Stimulated activated CD4-positive, alpha-beta T cell treated with anti-CD3 and anti-CD28 coated beads, Interleukin-2, amount 100 ng/mL, for 24 hours (primary cell): ENCODE measurements around the gene CEACAM21.

Source experiments
- DNase-seq, 2 donors: peaks; one replicate each; pipeline ENCODE4 v3.0.0-alpha.2; 2020

CEACAM21 gene

DNA sequence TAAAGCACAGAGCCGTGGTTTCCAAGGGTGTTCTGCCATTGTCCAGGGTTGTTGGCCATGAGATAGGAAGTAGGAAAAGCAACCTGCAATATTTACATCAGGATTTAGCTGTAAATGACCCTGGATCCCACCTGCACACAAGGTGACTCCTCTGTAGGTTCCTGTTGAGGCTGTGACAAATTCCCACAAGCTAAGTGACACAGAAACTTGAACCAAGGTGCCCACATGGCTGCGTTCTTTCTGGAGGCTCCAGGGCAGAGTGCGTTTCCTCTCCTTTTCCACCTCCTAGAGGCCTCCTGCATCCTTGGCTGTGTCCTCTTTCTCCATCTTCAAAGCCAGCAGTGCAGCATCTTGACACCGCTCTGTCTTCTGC is 11.9 kb downstream of the CEACAM21 start:
- no peak for DNase-seq

GRCh38 chr19:41588497-41589209 is 12.7 kb downstream of the CEACAM21 start:
- DNase-seq, result peak in 1 of 2 donors; percentile 20

DNA sequence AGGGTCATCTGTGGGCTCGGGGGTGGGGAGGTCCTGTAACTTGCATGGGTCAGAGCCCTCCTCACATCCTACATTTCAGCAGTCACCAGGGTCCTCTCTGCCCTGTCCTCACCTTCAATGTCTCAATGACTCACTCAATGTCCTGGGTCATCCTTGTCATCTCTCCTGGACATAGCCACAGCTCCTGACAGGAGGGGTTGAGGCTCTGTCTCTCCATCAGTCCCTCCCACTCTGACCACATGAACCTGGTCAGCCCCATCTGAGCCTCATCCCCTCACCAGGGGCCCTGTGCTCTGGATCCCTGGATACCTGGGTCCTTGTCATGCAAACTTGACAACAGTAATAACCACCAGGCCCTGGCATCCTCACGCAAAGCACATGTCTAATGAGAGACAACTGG is 13.4 kb downstream of the CEACAM21 start:
- DNase-seq, result no peak

GRCh38 chr19:41590936-41591335 is 15.0 kb downstream of the CEACAM21 start:
- DNase-seq, result no peak

GRCh38 chr19:41591951-41592562 is 16.1 kb downstream of the CEACAM21 start:
- DNase-seq, result no peak

DNA sequence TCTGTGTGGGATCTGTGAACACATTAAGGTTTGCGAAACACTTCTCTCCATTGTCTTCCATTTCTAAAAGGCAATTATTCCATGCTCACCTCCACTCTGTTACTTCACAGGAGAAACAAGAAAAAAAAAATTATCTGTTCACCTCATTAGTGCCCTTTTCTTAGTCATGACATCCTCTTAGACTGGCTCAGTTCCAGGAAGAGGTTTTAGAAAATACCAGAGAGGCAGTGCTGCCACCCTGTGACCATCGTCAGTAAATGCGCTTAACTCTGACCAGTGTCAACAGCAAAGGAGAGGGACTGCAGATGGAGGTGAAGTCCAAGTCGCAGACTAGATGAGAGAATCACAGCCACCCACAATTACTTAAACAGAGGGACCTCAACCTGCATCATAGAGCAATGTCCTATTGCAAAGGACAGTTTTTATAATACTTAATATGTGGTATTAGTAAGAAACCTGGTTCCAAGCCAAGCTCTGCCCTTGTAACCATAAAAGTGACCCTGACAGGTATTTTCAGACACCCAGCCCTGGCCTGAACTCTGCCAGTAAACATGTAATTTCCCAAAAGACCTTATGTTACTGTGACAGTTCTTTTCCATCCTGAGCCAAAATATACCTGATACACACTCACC is 19.4 kb downstream of the CEACAM21 start:
- peak; percentile 70 to 74 for DNase-seq

- DNase-seq, result no peak
Measured at GRCh38 chr19:41595890-41596280, 19.9 kb downstream of the CEACAM21 start.

DNA sequence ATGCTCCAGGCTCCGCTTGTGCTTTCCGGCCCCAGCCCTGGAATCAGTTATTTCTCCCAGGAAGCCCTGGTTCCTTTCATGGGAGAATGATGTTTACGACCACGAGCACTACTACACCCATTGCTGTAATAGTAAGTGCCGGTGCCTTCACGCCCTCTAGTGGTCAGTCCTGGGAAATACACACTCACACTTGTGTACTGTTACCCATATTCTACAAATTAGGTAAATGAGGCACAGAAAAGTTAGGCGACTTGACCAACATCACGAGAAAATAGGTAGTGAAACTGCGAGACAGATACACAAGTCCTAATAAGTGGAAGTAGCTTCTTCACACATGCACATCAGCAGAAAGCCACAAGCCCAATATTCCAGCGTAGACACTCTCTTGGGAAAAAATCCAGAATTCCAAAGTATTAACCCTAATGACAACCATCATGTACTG is 21.7 kb downstream of the CEACAM21 start:
- peak; percentile 74 to 77 for DNase-seq

GRCh38 chr19:41599175-41599966 is 23.4 kb downstream of the CEACAM21 start:
- no peak for DNase-seq

GRCh38 chr19:41601771-41602170 is 25.8 kb downstream of the CEACAM21 start:
- DNase-seq, result no peak

- peak in 1 of 2 donors; percentile 8 for DNase-seq
Measured at GRCh38 chr19:41604831-41605230, 28.9 kb downstream of the CEACAM21 start.

- no peak for DNase-seq
Measured at GRCh38 chr19:41606215-41606837, 30.4 kb downstream of the CEACAM21 start.

DNA sequence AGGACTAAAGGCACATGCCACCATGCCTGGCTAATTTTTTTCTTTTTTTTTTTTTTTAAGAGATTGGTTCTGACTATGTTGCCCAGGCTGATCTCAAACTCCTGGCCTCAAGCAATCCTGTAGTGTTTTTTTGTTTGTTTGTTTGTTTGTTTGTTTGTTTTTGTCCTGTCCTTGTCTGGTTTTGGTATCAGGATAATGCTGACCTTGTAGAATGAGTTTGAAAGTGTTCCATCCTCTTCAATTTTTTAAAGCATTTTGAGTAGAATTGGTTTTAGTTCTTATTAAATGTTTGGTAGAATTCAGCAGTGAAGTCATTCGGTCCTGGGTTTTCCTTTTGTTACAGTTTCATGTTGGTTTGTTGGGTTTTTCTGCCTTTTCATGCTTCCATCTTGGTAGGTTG is 31.7 kb downstream of the CEACAM21 start:
- DNase-seq, result no peak

- no peak for DNase-seq
Measured at GRCh38 chr19:41610789-41611188, 34.8 kb downstream of the CEACAM21 start.

- no peak for DNase-seq
Measured at GRCh38 chr19:41612483-41612882, 36.5 kb downstream of the CEACAM21 start.

GRCh38 chr19:41615207-41615606 is 39.2 kb downstream of the CEACAM21 start:
- no peak for DNase-seq

DNA sequence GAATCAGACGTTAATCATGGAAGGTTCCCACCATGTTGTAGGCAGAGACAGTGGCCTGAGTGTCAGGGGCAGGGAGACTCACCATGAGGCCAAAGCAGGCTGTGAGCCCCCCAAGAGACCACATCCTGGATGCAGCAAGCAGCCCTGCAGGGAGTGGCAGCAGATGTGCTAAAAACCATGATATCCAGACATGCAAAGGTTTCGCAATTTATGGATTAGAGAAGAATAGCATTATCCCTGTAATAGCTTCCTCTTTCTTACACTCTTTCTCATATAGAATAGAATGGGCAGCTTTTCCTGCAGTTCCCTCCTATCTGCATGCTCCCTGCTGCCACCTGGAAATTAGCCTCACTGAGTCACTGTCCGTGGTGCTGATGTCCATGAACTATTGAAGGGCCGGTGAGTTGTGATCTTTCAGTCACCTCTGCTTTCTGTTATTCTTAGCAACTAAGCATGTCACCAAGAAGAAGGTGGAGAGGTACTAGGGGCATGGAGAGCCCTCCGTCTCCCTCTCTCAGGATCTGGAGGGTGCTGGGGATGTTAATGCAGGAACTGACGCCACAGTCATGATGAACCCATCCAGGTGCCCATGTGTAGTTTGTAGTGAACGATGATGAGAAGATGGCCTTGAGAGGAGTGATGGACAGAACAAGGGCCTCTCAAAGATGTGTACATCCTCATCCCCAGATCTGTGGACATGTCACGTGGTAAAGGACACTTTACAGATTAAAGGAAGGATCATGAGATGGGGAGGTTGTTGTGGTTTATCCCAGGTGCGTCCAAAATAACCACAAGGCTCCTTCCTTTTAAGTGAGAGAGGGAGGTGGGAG is 41.0 kb downstream of the CEACAM21 start:
- no peak for DNase-seq

DNA sequence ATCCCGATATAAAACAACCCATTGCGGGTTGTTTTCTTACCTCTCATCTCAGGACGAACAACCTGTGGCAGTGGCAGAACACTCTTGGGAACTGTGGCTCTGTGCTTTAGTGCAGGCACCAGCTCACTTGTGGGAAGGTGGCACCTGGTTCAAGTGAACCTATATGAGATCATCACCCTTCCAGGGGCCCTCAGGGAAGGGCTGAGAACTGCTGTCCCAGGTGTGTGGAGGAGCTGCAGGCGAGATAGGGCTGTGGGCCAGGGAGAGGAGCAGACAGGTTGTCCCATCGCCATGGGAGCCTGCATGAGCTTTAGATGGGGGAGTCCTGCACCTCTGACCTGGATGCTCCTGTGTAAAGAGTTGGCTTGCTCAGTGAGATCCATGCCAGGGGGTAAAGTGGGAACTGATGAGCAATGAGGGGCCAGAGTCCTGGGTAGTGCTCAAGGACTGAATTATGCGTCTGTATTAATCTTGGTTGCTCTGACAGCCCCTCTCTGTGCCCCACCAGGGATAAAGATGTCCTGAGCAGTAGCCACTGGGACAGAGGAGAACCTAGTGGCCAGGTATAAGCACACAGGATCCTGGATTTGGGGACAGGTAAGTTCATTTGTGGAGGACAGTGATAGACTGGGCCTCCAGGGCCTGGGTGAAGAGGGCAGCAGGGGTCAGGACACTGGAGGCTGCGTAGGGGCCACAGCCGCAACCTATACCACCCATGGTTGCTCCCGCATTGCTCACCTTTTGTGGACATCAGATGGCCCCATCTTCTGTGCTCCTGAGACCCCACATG is 42.2 kb downstream of the CEACAM21 start:
- DNase-seq, result no peak

- no peak for DNase-seq
Measured at GRCh38 chr19:41619018-41619556, 43.1 kb downstream of the CEACAM21 start.

DNA sequence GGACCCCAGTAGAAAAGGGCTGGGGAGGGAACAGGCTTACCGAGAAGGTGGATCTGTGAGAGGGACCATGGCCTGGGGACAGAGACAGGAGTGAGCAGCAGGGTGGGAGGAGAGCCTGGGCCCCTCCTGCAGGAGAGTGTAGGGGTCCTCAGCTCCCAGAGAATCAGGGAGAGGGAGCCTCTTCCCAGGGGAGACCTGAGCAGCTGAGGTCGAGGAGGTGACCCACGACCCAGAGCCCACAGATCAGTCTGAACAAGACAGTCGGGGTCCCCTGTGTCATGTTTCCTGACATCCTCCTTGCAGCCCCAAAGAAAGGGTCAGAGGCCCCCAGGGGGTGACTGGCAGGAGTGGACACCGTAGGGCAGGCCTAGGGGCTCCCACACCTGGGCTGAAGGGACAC is 44.2 kb downstream of the CEACAM21 start:
- DNase-seq, result no peak

DNA sequence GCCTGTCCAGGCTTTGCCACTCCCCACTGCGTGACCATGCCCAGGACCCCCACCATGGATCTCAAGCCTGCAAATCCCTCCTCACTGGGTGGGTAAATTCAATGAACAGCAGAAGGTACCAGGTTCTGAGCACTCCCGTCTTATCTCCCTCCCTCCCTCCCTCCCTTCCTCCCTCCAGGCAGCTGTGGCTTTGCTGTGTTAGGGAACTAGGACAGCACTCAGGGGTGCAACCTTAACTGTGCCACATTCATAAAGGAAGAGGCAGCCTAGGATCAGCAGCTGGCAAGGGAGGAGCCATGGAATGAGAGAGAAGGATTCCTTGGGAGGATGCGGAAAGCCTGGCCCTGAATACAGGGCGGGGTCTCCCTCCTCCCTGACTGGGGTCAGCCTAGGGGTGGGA is 45.3 kb downstream of the CEACAM21 start:
- no peak for DNase-seq
